Stimulated activated CD4-positive, alpha-beta T cell treated with anti-CD3 and anti-CD28 coated beads, Interleukin-12 subunit alpha, Interleukin-12 subunit beta, amount 100 ng/mL, for 24 hours (primary cell): Measurements from ENCODE around the gene RPS26.
"Not testable (repeated sequence)": the region's sequence is repeated elsewhere in the genome, so short reads cannot be mapped to it uniquely, and the experiment has no call there.

Experiments used
- DNase-seq, 2 experiments: peaks; one replicate each; pipeline ENCODE4 v3.0.0-alpha.2; 2020; ENCODE audit warnings: low read depth in 2 of 2

RPS26 gene

GRCh38 chr12:56041552-56042429 is at the start of gene RPS26:
TSS of gene RPS26 (plus strand) at chr12:56041918. CDS start at chr12:56042167, 249 bp downstream.
- peak; percentile 85 to 87 for DNase-seq

DNA sequence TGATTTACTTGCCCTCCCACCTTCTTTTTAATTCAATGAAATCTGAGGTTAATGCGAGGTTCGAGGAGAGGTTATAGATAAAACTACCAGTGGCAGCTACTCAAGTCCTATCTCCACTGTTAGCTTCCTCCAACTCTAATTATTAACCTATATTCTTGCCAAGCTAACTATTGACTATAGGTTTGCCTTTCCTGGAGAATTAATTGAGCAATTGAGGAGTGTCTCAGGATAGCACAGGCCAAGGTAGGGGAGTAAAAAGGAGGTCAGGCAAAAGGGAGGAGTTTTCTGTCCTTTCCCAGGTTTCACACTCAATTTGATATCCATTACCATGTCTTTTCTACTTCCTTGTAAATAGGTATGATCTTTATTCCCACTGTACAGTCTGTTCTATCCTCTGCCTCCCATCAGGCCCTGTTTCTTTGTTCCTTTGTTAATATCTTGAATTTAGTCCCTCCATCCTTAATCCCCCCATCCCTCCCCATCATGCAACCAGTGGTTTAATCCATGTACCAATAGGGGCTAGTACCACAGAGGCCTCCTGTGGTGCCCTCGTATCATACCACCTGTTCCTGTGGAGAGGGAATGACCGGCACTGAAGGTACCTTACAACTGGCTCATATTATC is 48.4 kb upstream of the RPS26 start:
- no peak for DNase-seq

DNA sequence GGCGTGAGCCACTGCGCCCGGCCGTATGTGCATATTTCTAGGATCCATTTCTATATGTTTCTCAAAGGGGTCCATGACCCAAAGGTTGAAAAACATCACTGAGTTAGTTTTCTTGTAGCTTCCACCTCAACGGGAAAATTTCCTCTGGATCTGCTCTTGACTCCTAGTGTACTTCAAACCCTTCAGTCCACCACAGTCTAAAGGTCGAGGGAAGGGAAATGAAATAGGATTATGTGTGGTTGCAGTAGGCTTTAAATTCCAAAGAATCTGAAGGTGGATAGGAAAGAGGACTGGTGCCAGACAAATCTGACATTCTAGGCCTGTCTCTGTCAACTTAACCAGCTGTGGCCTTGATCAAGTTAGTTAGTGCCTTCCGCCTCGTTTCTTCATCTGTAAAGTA is 46.4 kb upstream of the RPS26 start:
- DNase-seq: no peak

- peak in 1 of 2 experiments; percentile 29 for DNase-seq
These were observed 45.5 kb upstream of the RPS26 start for GRCh38 chr12:55996201-55996714.

DNA sequence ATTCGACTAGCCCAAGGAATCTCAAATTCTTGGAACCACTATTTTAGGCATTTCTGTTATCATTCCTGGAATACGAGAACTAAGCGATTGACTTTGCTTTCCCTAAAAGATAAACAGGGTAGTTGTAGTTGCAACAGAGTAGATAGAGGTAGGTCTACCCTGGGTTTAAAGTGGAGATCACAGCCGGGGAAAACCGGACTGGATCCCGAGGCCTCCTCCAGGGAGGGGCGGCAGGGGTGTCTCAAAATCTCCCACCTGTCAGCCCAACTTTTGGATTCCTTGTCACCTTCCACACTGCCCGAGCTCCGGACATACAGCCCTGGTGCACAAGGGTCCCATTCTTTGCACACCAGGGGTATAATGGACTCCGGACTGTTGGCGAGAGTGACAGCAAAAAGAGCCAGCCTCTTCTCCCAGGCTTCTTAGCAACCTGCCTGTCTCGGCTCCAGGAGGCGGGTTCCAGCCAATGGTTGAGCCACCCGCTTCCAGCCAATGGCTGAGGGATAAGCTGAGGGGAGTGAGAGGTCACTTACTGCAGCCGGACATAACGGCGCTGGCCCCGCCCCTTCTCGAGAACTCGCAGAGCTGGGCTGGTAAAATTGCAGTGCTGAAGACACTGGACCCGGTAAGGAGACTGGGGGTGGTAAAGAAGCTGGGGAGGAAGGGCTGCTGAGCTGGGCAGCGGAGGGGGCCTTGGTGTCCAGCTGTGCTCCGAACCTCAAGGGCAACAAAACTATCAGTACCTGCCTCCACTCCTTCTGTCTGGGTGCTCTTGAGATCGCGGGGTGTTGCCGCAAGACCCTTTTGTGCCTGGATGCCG is 44.8 kb upstream of the RPS26 start, which contains the start of gene SUOX:
Gene SUOX (plus strand): TSS at position 562 of the 820 bp plus-strand sequence. CDS start 4,946 bp downstream, outside the sequence.
- DNase-seq: no peak

DNA sequence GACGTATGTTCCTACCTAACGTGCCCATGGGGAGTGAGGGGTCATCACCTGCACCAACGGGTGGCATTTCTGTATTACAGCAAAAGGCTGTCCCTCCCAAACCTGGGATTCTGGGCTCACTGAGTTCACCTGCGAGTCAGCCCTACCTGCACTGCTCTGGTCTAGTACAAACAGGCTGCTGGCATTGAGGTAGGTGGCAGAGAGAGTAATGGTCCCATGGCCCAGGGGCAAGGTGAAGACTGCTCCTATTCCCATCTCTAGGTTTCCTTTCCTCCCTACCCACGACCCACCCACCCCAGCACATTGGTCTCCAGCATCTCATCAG is 44.2 kb upstream of the RPS26 start:
- no peak for DNase-seq

GRCh38 chr12:55999522-55999921 is 42.2 kb upstream of the RPS26 start:
- DNase-seq: not testable (repeated sequence)

GRCh38 chr12:55999999-56000540 is 41.6 kb upstream of the RPS26 start:
- DNase-seq: not testable (repeated sequence)

DNA sequence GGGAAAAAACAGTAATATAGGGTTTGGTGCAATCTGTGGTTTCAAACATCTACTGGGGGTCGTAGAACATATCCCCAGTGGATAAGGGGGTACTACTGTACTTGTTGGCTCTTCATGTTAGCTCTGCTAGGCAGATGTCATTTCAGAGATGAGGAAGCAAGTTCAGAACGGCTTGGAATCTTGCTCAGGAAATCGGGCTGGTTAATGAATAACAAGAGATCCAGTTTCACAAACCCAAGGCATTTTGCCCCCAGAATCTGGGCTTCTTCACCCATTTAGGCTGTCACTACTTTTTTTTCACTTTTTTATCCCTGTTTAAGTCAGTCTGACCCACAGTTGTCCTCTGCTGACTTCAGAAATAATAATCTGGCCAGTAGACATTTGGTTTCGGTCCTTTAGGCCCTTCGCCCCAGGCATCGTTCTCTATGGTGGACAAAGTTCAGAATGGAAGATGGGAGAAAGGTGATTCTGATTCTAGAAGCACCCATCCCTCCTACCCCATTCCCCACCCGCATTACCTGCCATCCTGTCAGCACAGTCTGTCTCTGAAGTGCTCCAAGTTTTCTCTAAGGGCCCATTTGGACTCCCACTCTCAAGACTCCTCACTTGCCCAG is 40.1 kb upstream of the RPS26 start:
- DNase-seq: no peak

DNA sequence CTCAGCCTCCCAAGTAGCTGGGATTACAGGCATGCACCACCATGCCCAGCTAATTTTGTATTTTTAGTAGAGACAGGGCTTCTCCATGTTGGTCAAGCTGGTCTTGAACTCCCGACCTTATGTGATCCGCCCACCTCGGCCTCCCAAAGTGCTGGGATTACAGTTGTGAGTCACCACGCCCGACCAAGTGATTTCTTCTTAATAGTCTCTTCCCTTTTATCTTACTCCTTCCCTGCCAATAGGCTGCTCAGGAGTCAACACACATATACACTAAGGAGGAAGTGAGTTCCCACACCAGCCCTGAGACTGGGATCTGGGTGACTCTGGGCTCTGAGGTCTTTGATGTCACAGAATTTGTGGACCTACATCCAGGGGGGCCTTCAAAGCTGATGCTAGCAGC is 38.3 kb upstream of the RPS26 start:
- not testable (repeated sequence) for DNase-seq

- no peak for DNase-seq
These were observed 37.5 kb upstream of the RPS26 start for GRCh38 chr12:56004211-56004610.

GRCh38 chr12:56007564-56008559 is 33.9 kb upstream of the RPS26 start:
- DNase-seq: peak in 1 of 2 experiments; percentile 51

DNA sequence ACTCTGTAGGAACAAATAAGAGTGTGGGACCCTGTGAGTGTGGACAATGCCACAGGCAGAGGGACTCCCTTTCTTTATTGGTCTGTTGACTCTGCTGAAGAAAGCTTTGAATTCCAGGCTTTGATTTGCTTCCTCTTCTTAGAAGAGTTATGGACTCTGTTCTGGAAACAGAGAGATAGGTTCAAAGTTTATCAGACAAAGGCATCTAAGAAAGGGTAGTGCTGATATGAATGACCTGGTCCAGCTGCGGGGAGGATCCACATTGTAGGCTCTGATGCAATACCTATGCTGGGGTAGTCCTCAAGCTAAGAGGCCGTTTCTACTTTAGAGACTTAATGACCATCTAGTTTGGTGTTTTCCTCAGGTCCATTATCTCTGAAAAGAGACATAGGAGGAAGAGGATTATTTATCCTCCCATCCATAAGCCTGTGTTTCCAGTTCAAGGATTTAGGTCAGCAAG is 31.6 kb upstream of the RPS26 start:
- no peak for DNase-seq

DNA sequence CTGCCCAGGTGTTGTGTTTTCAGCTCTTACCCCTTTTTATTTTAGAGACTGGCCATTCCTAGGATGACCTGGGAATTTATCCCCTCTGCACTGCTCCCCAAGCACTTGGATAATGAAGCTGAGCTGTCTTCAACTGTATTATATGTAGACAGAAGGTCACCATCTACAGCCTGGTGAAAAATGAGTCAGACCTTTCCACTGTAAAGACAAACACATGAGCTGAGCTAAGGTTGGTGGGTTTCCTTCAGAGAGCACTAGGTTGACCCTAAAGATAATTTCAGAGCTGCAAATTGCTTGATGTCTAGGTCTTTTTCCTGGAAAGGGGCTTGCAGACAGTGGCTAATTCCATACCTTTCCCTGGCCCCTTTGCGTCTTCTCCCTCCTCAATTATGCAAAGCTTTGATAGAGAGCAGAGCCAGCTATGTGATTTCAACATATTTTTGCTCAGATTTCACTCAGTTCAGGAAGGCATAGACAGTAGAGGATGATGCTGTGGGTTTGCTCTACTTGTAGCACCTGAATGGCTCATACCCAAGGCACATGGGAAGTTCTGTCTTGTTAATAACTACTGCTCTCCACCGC is 30.1 kb upstream of the RPS26 start:
- DNase-seq: no peak

GRCh38 chr12:56013482-56013881 is 28.2 kb upstream of the RPS26 start:
- no peak for DNase-seq

- DNase-seq: no peak
These were observed 27.5 kb upstream of the RPS26 start for GRCh38 chr12:56014205-56014604.

DNA sequence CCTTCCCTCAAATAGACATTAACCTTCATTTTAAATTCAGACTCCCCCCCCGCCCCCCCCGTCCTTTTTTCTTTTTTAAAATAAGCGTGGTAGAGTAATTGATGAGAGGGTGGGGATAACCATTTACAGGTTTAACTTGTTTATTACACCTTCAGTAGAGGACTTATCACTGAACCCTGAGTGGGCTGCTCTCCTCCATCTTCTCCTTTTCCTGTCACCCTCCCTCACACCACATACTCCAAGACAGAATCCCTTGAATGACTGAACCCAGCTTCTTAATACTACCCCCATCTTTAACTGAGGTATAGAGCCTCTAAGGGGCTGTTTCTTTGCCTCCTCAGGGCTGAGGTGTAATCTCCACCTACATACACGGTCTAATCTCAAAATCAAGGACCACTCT is 24.5 kb upstream of the RPS26 start:
- no peak for DNase-seq

- no peak for DNase-seq
These were observed 23.4 kb upstream of the RPS26 start for GRCh38 chr12:56018356-56018755.

- no peak for DNase-seq
These were observed 21.1 kb upstream of the RPS26 start, which contains the start of gene IKZF4 for GRCh38 chr12:56020423-56021184. TSS of gene IKZF4 (plus strand) at chr12:56021043. CDS start at chr12:56021494, 451 bp downstream.
